ENCODE data around the gene SLC9A3. TPM values are rescaled to one million over a fixed set of nuclear protein-coding genes. Genes with fewer than 3 reads are reported as not detected.

The SLC9A3 gene
- polyA plus RNA-seq, 1 of the 3 experiments (the other 2 are of a cell fraction) = 1.9 TPM

DNA sequence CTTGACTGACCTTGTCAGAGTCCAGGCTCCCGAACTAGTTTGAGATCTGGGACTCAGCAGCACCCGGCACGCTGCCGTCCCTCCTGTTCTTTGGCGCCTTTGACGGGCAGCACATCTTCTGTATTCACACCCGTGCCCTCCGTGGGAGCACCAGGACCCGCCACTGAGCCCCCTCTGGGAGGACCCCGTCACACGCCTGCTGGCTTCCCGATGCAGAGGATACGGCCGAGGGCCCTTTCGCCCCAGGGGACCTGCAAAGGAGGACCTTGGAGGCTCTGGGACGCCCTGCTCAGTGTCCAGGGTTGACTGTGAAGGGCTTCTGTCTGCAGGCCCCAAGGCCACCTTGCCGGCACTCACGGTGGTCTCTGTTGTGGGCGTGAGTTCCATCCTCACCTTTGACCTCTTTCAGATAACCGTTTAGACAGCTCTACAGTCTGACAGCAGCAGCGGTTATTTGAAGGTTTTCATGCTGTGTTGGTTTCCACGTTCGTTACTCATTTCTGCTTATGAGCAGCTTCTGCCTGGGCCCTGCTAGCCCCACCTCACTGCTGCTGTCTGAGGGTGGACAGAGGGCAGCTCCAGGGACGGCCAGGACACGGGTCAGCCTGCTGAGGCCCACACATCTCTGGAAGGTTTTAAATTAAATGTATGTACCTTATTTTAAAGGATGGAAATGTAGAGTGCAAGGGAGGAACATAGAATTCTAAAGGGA is 93.9 kb downstream of the SLC9A3 start:
- Histone ChIP-seq H4K20me1 (ENCODE audit: insufficient read depth) (no peaks in the 10 kb centered on the region), H3K27ac (ENCODE audit: low read depth in 2 of 2, low read length in 1 of 2) (no peak overlapping the region), H3K27me3 (ENCODE audit: insufficient read depth) (no peaks in the 10 kb centered on the region), H3F3A (replicated peaks; ENCODE audit: insufficient read depth) (no peaks in the 10 kb centered on the region), H3K4me3 (ENCODE audit: low read depth in 2 of 2, low read length in 1 of 2) (no peak overlapping the region), H3K36me3 (replicated peaks in 1 of 2; ENCODE audit: control insufficient read depth in 1 of 2, insufficient read depth in 2 of 2, low read length in 1 of 2) (no peaks in the 10 kb centered on the region), H3K9ac (no peak overlapping the region), H3K9me3 (no peaks in the 10 kb centered on the region), H3K4me1 (ENCODE audit: control insufficient read depth in 1 of 2, insufficient read depth in 2 of 2, low read depth in 1 of 2, low read length in 1 of 2) (peaks cover 0 to 3% of the 10 kb centered on the region in 2 experiments; a peak in 1 of 4 replicates), H3K9me2 (no peaks in the 10 kb centered on the region), H3K79me2 (ENCODE audit: insufficient read depth) (no peaks in the 10 kb centered on the region), H2AFZ (ENCODE audit: low read depth) (no peak overlapping the region), H3K4me2 (no peak overlapping the region)
- DNase-seq = no peak
- POLR2A ChIA-PET = no interaction called here
- CTCF ChIA-PET = interaction anchor here (0.9 to 2.7 kb wide), 15 partner anchors 12 to 404 kb away, joined by 3 to 18 read pairs (median 4); partner anchors contain the start of gene PDCD6
- WGBS (ENCODE audit: low lambda C conversion rate) = 84% methylated on average over 24 of the region's 25 CpGs
- TF ChIP-seq, protein P1, sequence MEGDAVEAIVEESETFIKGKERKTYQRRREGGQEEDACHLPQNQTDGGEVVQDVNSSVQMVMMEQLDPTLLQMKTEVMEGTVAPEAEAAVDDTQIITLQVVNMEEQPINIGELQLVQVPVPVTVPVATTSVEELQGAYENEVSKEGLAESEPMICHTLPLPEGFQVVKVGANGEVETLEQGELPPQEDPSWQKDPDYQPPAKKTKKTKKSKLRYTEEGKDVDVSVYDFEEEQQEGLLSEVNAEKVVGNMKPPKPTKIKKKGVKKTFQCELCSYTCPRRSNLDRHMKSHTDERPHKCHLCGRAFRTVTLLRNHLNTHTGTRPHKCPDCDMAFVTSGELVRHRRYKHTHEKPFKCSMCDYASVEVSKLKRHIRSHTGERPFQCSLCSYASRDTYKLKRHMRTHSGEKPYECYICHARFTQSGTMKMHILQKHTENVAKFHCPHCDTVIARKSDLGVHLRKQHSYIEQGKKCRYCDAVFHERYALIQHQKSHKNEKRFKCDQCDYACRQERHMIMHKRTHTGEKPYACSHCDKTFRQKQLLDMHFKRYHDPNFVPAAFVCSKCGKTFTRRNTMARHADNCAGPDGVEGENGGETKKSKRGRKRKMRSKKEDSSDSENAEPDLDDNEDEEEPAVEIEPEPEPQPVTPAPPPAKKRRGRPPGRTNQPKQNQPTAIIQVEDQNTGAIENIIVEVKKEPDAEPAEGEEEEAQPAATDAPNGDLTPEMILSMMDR (IDR thresholded peaks at IDR 0.05) = no peak
- no peak for TF ChIP-seq SIN3A (IDR thresholded peaks at IDR 0.05; ENCODE audit: borderline replicate concordance, low read depth, low read length)
- TF ChIP-seq, protein P2, sequence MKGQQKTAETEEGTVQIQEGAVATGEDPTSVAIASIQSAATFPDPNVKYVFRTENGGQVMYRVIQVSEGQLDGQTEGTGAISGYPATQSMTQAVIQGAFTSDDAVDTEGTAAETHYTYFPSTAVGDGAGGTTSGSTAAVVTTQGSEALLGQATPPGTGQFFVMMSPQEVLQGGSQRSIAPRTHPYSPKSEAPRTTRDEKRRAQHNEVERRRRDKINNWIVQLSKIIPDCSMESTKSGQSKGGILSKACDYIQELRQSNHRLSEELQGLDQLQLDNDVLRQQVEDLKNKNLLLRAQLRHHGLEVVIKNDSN (IDR thresholded peaks at IDR 0.05; ENCODE audit: borderline replicate concordance, low read depth) = no peak
- no peak for TF ChIP-seq RFX5 (IDR thresholded peaks at IDR 0.05; ENCODE audit: low read length)
- no peak for TF ChIP-seq GABPA (IDR thresholded peaks at IDR 0.05; ENCODE audit: low read depth)
- TF ChIP-seq FOXM1 (IDR thresholded peaks at IDR 0.05; ENCODE audit: low read depth) = no peak
- no peak for TF ChIP-seq GATA2 (CRISPR knock-in tag; IDR thresholded peaks at IDR 0.05)
- TF ChIP-seq, protein P3, sequence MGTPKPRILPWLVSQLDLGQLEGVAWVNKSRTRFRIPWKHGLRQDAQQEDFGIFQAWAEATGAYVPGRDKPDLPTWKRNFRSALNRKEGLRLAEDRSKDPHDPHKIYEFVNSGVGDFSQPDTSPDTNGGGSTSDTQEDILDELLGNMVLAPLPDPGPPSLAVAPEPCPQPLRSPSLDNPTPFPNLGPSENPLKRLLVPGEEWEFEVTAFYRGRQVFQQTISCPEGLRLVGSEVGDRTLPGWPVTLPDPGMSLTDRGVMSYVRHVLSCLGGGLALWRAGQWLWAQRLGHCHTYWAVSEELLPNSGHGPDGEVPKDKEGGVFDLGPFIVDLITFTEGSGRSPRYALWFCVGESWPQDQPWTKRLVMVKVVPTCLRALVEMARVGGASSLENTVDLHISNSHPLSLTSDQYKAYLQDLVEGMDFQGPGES (IDR thresholded peaks at IDR 0.05; ENCODE audit: low read depth, low read length) = no peak
- TF ChIP-seq, protein P4, sequence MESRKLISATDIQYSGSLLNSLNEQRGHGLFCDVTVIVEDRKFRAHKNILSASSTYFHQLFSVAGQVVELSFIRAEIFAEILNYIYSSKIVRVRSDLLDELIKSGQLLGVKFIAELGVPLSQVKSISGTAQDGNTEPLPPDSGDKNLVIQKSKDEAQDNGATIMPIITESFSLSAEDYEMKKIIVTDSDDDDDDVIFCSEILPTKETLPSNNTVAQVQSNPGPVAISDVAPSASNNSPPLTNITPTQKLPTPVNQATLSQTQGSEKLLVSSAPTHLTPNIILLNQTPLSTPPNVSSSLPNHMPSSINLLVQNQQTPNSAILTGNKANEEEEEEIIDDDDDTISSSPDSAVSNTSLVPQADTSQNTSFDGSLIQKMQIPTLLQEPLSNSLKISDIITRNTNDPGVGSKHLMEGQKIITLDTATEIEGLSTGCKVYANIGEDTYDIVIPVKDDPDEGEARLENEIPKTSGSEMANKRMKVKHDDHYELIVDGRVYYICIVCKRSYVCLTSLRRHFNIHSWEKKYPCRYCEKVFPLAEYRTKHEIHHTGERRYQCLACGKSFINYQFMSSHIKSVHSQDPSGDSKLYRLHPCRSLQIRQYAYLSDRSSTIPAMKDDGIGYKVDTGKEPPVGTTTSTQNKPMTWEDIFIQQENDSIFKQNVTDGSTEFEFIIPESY (IDR thresholded peaks at IDR 0.05; ENCODE audit: borderline replicate concordance, low read depth) = no peak
- no peak for TF ChIP-seq NFIC (IDR thresholded peaks at IDR 0.05; ENCODE audit: borderline replicate concordance)
